ENCODE data around the gene TCP1.
"Not testable (repeated sequence)": the region's sequence is repeated elsewhere in the genome, so short reads cannot be mapped to it uniquely, and the experiment has no call there.

The TCP1 gene

GRCh38 chr6:159789377-159790148 is at the start of gene TCP1:
TSS of gene TCP1 (minus strand) at chr6:159789602. CDS start at chr6:159789468, 134 bp downstream.
- DNase-seq, result peak; percentile 99

- no peak for DNase-seq
These were observed 48.8 kb upstream of the TCP1 start for GRCh38 chr6:159838020-159838744.

GRCh38 chr6:159837511-159837910 is 48.1 kb upstream of the TCP1 start:
- no peak for DNase-seq

GRCh38 chr6:159836718-159837490 is 47.5 kb upstream of the TCP1 start:
- DNase-seq, result no peak

DNA sequence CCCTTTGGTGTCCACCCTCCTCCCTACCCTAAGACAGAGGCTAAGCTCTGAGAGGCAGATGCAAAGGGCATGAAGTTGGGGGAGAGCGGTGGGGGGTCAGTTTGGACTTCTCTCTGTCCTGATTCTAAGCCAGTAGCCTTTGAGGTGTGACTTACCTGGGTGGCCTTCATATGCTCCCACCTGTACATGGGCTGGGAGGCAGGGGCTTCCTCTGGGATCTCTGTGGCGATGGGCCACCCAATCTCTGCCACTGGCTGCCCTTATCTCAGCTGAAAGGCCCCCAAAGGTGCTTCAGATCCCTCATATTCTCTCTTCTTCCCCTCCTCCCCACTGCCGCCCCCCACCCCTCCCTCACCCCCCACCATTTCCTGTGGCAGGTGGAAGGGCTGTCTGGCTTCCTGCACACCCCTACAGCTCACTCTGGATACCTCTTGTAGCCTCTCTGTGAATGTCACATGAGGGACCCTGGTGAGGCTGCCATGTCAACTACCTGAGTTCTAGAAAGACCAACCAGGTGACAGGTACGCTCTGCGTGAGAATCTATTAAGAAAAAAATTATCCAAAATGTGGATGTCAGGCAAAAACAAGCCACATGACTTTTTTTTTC is 44.7 kb upstream of the TCP1 start:
- no peak for DNase-seq

GRCh38 chr6:159833556-159833955 is 44.2 kb upstream of the TCP1 start:
- DNase-seq, result no peak

DNA sequence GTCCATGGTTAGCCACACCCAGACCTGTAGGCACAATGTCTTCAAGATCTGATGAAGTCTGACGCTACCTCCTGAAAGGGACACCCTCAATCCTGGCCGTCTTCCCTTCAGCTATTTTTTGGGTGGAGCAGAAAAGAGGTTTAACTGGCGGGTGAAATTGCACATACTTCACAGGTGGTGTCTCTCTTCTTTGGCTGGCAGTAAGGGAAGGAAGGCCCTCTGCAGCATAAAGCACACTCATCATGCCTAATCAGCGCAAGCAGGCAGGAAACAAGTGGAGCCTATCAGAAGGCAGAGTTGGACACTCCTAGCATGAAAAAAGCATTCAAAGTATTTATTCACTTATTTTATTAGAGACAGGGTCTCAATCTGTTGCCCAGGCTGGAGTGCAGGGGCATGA is 43.5 kb upstream of the TCP1 start:
- no peak for DNase-seq

DNA sequence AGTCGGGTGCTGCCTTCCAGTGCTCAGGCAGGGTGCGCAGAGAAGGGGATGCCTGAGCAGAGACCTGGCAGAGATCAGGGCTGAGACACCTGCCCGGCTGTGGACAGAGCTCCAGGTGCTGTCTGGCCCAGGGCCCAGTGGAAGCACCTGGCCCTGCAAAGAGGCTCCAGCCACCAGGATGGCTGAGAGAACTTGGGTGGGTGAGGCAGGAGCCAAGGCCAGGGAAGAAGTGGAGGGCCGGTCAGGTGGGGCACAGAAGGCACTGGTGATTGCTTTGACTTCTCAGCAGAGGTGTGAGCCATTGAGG is 41.9 kb upstream of the TCP1 start:
- no peak for DNase-seq

DNA sequence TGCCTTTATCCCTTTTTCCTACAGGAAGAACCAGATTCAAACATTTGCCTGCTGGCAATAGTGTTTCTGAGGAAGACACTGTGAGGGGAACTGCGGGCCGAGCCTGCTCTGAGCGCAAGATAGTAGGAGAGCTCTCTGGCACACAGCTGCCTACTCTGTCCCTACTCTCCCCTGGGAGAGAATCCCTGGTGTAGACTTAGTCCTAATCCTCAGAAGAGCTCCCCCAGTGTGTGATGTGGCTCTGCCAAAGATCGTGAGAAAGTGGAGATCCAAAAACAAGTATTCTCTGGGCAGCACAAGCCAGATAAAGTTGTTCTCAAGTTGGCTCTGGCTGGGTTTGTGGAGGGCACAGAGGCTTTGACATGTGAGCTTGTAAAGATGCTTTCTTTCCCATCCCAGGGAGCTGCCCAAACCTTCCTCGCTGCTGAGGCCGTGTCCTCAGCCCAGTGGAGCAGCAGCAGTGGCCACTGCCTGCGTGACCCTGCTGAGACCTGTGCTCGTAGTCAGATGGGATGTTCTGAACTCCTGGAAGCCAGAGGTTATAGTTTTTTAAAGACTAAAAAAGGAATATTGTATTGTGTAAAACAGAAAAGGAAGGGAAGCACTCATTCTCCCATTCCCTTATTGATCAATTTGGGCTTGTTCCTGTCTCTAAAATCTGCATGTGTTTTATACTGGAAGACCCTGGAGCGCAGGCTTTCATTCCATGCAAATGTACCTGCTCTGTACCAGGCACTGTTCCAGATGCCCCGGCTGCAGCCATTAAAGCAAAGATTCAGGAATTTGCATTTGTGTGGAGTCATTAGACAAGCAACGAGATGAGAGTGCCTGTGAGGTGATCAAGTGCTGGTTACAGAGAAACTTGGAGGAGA is 41.3 kb upstream of the TCP1 start:
- no peak for DNase-seq

DNA sequence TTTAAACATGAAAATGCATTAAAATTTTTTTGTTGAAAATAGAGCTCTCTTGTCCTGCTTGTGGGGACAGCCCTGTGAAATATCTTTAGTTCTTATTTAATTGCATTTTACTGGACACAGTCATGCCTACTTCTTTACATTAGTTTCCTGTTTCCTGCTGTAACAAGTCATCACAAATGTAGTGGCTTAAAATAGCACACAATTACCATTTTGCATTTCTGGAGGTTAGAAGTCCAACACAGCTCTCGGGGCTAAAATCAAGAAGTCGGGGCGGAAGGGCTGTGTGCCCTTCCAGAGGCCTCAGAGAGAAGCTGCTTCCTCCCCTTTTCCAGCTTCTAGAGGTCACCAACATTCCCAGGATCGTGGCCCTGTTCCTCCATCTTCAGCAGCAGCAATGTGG is 40.1 kb upstream of the TCP1 start:
- no peak for DNase-seq

DNA sequence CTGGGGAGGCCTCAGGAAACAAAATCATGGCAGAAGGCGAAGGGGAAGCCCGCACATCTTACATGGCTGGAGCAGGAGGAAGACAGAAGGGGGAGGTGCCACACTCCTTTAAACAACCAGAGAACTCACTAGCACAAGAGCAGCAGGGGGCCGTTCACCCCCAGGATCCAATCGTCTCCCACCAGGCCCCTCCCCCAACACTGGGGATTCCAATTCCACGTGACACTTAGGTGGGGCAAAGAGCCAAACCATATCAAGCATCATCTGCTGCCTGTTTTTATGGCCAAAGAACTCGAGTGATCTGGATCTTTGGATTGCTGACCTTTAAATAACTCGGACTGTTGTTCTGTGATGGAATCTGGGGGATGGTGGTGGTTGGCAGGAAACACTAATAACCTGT is 38.7 kb upstream of the TCP1 start:
- DNase-seq, result no peak

GRCh38 chr6:159826968-159827647 is 37.7 kb upstream of the TCP1 start:
- no peak for DNase-seq

DNA sequence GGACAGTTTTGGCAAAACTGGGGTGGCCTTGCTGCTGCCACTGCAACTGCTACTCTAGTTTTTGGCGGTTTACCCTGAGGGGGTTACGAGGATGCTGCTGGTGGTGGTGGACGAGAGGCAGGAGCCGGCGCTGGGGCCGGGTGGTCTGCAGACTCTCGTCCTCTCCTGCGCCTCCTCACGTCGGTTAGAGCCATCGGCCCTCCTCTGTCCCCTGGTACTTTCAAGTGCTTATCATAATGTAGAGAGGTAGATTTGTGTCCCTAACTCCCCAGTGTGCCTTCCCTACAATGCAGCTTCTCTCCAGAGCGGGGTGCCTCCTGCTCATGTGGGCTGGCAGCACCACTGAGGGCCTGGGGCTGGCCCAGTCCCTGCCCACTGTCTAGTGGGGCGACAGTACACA is 36.6 kb upstream of the TCP1 start:
- DNase-seq, result no peak

DNA sequence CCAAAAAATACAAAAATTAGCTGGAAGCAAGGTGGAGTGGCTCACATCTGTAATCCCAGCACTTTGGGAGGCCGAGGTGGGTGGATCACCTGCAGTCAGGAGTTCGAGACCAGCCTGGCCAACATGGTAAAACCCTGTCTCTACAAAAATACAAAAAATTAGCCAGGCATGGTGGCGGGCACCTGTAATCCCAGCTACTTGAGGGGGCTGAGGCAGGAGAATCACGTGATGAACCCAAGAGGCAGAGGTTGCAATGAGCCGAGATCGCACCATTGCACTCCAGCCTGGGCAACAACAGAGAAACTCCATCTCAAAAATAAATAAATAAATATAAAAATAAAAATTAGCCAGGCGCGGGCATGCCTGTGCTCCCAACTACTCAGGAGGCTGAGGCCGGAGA is 35.3 kb upstream of the TCP1 start:
- DNase-seq, result not testable (repeated sequence)

DNA sequence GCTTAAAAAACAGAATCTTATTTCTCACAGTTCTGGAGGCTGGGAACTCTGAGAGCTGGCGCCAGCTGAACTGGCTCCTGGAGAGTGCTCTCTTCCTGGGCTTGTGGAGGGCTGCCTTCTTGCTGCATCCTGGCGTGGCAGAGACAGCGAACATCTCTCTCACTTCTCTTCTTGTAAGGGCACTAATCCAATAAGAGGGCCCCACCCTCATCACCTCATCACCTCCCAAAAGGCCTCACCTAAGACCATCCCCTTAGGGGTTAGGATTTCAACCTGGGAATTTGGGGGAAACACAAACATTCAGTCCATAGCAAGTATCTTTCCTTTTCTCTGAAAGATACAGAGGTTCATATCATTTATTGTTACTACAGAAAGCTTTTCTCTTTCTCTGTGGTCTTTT is 34.6 kb upstream of the TCP1 start:
- DNase-seq, result no peak

DNA sequence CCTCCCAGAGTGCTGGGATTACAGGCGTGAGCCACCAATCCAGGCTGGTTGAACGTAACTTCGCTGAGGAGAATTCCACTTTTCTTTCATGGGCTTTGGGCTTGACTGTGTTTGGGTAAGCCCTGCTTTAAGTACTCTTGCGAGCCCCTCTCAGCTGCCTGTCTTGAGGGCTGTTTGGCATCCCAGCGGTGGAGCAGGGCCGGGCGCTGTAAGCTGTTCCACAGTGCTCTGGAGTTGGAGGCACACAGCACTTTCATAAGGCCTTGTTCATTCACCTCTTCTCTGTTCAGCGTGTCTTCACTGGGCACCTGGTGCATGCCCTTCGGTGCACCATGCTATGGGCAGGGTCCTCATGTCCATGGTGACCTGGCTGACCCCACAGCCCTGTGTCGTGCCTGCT is 32.3 kb upstream of the TCP1 start:
- no peak for DNase-seq

- no peak for DNase-seq
These were observed 31.7 kb upstream of the TCP1 start for GRCh38 chr6:159821122-159821521.

- DNase-seq, result peak; percentile 31 to 34
These were observed 30.7 kb upstream of the TCP1 start for GRCh38 chr6:159819932-159820640.

DNA sequence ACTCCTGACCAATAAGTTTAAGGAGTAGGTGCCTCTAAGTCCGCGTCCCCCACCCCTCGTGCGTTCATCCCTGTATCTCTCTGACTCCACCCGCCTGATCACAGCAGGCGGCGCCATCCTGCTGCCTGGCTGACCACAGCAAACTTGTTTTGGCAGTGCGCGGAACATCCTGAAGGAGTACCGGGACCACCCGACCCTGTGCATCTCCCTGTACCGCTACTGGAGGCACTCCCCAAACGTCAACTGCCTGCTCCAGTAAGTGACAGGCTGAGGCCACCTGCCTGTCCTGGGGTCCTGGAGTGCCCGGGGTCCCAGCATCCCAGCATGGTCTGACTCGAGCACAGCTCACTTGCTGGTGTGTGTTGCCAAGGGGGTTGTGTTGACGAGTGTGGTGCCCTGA is 29.7 kb upstream of the TCP1 start:
- DNase-seq, result no peak

- DNase-seq, result peak in 1 of 2 donors; percentile 13
These were observed 28.7 kb upstream of the TCP1 start for GRCh38 chr6:159817951-159818739.

Data from CD4-positive, alpha-beta T cell treated with Interleukin-1 beta for 1 hour (primary cell).